NCI-H2029 treated with DMSO at 0.1 percent for 48 hours (cell line): ENCODE measurements around the gene SHISA4.
"Not testable (repeated sequence)": the region's sequence is repeated elsewhere in the genome, so short reads cannot be mapped to it uniquely, and the experiment has no call there.

Experiments
- DNase-seq: peaks from one replicate; lab custom pipeline; 2025; lab: John Stamatoyannopoulos, UW

Gene SHISA4

GRCh38 chr1:201888282-201889089 is at the start of gene SHISA4:
Gene SHISA4 (plus strand): TSS chr1:201888898. CDS start chr1:201888995, 97 bp downstream.
- DNase-seq: peak; percentile 13

- DNase-seq: not testable (repeated sequence)
Measured at GRCh38 chr1:201839089-201839488, 49.6 kb upstream of the SHISA4 start.

- no peak for DNase-seq
Measured at GRCh38 chr1:201840055-201840454, 48.6 kb upstream of the SHISA4 start.

GRCh38 chr1:201840490-201840889 is 48.2 kb upstream of the SHISA4 start:
- no peak for DNase-seq

- DNase-seq: no peak
Measured at GRCh38 chr1:201841265-201841912, 47.3 kb upstream of the SHISA4 start.

GRCh38 chr1:201842472-201843027 is 46.1 kb upstream of the SHISA4 start:
- no peak for DNase-seq

GRCh38 chr1:201845331-201846083 is 43.2 kb upstream of the SHISA4 start:
- no peak for DNase-seq

- no peak for DNase-seq
Measured at GRCh38 chr1:201847150-201847549, 41.5 kb upstream of the SHISA4 start.

GRCh38 chr1:201848230-201848629 is 40.5 kb upstream of the SHISA4 start:
- DNase-seq: no peak

- DNase-seq: no peak
Measured at GRCh38 chr1:201849372-201850052, 39.2 kb upstream of the SHISA4 start.

- DNase-seq: no peak
Measured at GRCh38 chr1:201850053-201850397, 38.7 kb upstream of the SHISA4 start.

- no peak for DNase-seq
Measured at GRCh38 chr1:201851949-201852348, 36.7 kb upstream of the SHISA4 start.

- DNase-seq: not testable (repeated sequence)
Measured at GRCh38 chr1:201856722-201857121, 32.0 kb upstream of the SHISA4 start.

GRCh38 chr1:201859424-201859823 is 29.3 kb upstream of the SHISA4 start:
- no peak for DNase-seq

- DNase-seq: no peak
Measured at GRCh38 chr1:201861448-201861847, 27.2 kb upstream of the SHISA4 start.

- DNase-seq: no peak
Measured at GRCh38 chr1:201870397-201870796, 18.3 kb upstream of the SHISA4 start.

- DNase-seq: no peak
Measured at GRCh38 chr1:201874672-201875071, 14.0 kb upstream of the SHISA4 start.

GRCh38 chr1:201876148-201876818 is 12.4 kb upstream of the SHISA4 start:
- DNase-seq: no peak

- no peak for DNase-seq
Measured at GRCh38 chr1:201877877-201878401, 10.8 kb upstream of the SHISA4 start.

GRCh38 chr1:201880928-201881571 is 7.6 kb upstream of the SHISA4 start:
- no peak for DNase-seq

- no peak for DNase-seq
Measured at GRCh38 chr1:201881617-201882016, 7.1 kb upstream of the SHISA4 start.
